Uterus (tissue), 4 donors: ENCODE data around the gene MARCHF9. TPM values are rescaled to one million over a fixed set of nuclear protein-coding genes. Genes with fewer than 3 reads are reported as not detected.

Source experiments
- DNase-seq, 2 donors: peaks; one replicate each; pipeline ENCODE4 v3.0.0-alpha.2; 2019 to 2020
- H3K27ac ChIP-seq, 2 donors: fragments of 200-600 bp; sonication (generic); 1 replicate in 1 of 2; 2 replicates in 1 of 2; pipeline ENCODE4 v1.5.1; 2016 to 2018
- H3K27me3 ChIP-seq, 2 donors: fragments of 200-600 bp; sonication (generic); one replicate each; pipeline ENCODE4 v1.5.1; 2018 to 2019; ENCODE audit warnings: control low read depth in 1 of 2
- H3K36me3 ChIP-seq, 2 donors: fragments of 200-600 bp; sonication (generic); one replicate each; pipeline ENCODE4 v1.5.1; 2019; ENCODE audit warnings: control low read depth in 1 of 2
- H3K4me1 ChIP-seq, 2 donors: fragments of 200-600 bp; sonication (generic); one replicate each; pipeline ENCODE4 v1.5.1; 2018 to 2019; ENCODE audit warnings: control low read depth in 1 of 2
- H3K4me3 ChIP-seq, 2 donors: fragments of 200-600 bp; sonication (generic); 1 replicate in 1 of 2; 2 replicates in 1 of 2; pipeline ENCODE4 v1.5.1; 2018 to 2019; ENCODE audit warnings: mild to moderate bottlenecking in 1 of 2
- H3K9me3 ChIP-seq, 2 donors: fragments of 200-600 bp; sonication (generic); one replicate each; pipeline ENCODE4 v1.5.1; 2019; ENCODE audit warnings: control low read depth in 1 of 2
- CTCF ChIP-seq, 4 experiments: fragments of 200-600 bp in 2 of 4; fragments of 450-650 bp in 2 of 4; sonication (generic) in 2 of 4; IDR thresholded peaks; one replicate each; pipeline ENCODE4 v1.5.1; 2016 to 2019; ENCODE audit warnings: antibody characterized with exemption in 4 of 4, mild to moderate bottlenecking in 2 of 4, moderate library complexity in 1 of 4
- POLR2A ChIP-seq, 2 donors: fragments of 450-650 bp; IDR thresholded peaks; one replicate each; pipeline ENCODE4 v1.6.1; 2016; ENCODE audit warnings: antibody characterized with exemption in 2 of 2, mild to moderate bottlenecking in 1 of 2, moderate library complexity in 1 of 2
- intact Hi-C: fragments of 100-400 bp; cut with DNase I; formaldehyde crosslinking; loops from one replicate; pipeline ENCODE4 v1.15.1; 2023; ENCODE audit warnings: low total_unique reads
- total RNA-seq, 4 donors: library from RNA; depleted of rRNA in 3 of 4; stranded (reverse); fragments of >200 nt in 3 of 4; gene quantifications; one replicate each; pipeline versions ENCODE4 v1.1.0 to v1.2.4, GENCODE V29; 2014 to 2023
- donor health status: DM: yes; HTN: yes; CAD: no.

Gene MARCHF9
- total RNA-seq, 4 donors from 2014 or later, result 5.1 to 7.6 (median 6.8) TPM; not detected in 1

GRCh38 chr12:57780284-57780897 lies 25.5 kb downstream of the MARCHF9 start:
- Histone ChIP-seq H3K4me1 (no peaks in the 10 kb centered on the region), H3K27me3 (no peaks in the 10 kb centered on the region), H3K36me3 (no peaks in the 10 kb centered on the region), H3K9me3 (no peaks in the 10 kb centered on the region), H3K4me3 (no peak overlapping the region), H3K27ac (no peak overlapping the region)
- intact Hi-C loops, result no loop called here
- no peak for TF ChIP-seq CTCF (IDR thresholded peaks at IDR 0.05)
- TF ChIP-seq POLR2A (IDR thresholded peaks at IDR 0.05), result no peak
- DNase-seq, result no peak

GRCh38 chr12:57781244-57781643 lies 26.3 kb downstream of the MARCHF9 start:
- H3K27ac ChIP-seq, result no peak overlapping the region
- no peaks in the 10 kb centered on the region for H3K9me3 ChIP-seq
- no peak overlapping the region for H3K4me3 ChIP-seq
- DNase-seq, result no peak
- intact Hi-C loops, result no loop called here
- H3K36me3 ChIP-seq, result no peaks in the 10 kb centered on the region
- no peaks in the 10 kb centered on the region for H3K4me1 ChIP-seq
- H3K27me3 ChIP-seq, result no peaks in the 10 kb centered on the region
- no peak for TF ChIP-seq POLR2A (IDR thresholded peaks at IDR 0.05)
- no peak for TF ChIP-seq CTCF (IDR thresholded peaks at IDR 0.05)

- no peaks in the 10 kb centered on the region for H3K36me3 ChIP-seq
- no peak overlapping the region for H3K27ac ChIP-seq
- H3K9me3 ChIP-seq, result no peaks in the 10 kb centered on the region
- no peaks in the 10 kb centered on the region for H3K27me3 ChIP-seq
- TF ChIP-seq CTCF (IDR thresholded peaks at IDR 0.05), result no peak
- TF ChIP-seq POLR2A (IDR thresholded peaks at IDR 0.05), result no peak
- intact Hi-C loops, result no loop called here
- no peak overlapping the region for H3K4me3 ChIP-seq
- no peaks in the 10 kb centered on the region for H3K4me1 ChIP-seq
- DNase-seq, result no peak
Measured at GRCh38 chr12:57781801-57782200, 26.9 kb downstream of the MARCHF9 start.

GRCh38 chr12:57782243-57782607 lies 27.3 kb downstream of the MARCHF9 start:
- no peaks in the 10 kb centered on the region for H3K4me1 ChIP-seq
- no peak overlapping the region for H3K27ac ChIP-seq
- H3K9me3 ChIP-seq, result no peaks in the 10 kb centered on the region
- peak overlapping the region in 1 of 2 donors; percentile 68 for H3K4me3 ChIP-seq
- no peaks in the 10 kb centered on the region for H3K36me3 ChIP-seq
- no peak for TF ChIP-seq POLR2A (IDR thresholded peaks at IDR 0.05)
- TF ChIP-seq CTCF (IDR thresholded peaks at IDR 0.05), result no peak
- DNase-seq, result no peak
- intact Hi-C loops, result no loop called here
- no peaks in the 10 kb centered on the region for H3K27me3 ChIP-seq

GRCh38 chr12:57782608-57783465 lies 27.9 kb downstream of the MARCHF9 start, which contains the start of gene TSFM:
TSFM (plus strand) TSS chr12:57782787; CDS start chr12:57782802, 15 bp downstream.
- H3K36me3 ChIP-seq, result no peaks in the 10 kb centered on the region
- H3K27me3 ChIP-seq, result no peaks in the 10 kb centered on the region
- TF ChIP-seq POLR2A (IDR thresholded peaks at IDR 0.05) (peak in 1 of 2 donors; percentile 54), CTCF (IDR thresholded peaks at IDR 0.05) (peak; percentile 93 to 98 (median 97))
- peak within 1 kb of the TSS; percentile 67 to 73 for H3K27ac ChIP-seq
- DNase-seq, result peak; percentile 95 to 97
- H3K4me3 ChIP-seq, result peak within 1 kb of the TSS; percentile 68 to 91
- intact Hi-C loops, result no loop called here
- H3K9me3 ChIP-seq, result no peaks in the 10 kb centered on the region
- H3K4me1 ChIP-seq, result no peaks in the 10 kb centered on the region
